Spleen (tissue), 11 donors: ENCODE data around the gene ELMO3. TPM values are rescaled to one million over a fixed set of nuclear protein-coding genes. Genes with fewer than 3 reads are reported as not detected.

Experiments
- DNase-seq: peaks from one replicate; pipeline ENCODE4 v3.0.0-alpha.2; 2020
- H3K27ac ChIP-seq, 8 donors: fragments of 200-600 bp; sonication (generic) in 7 of 8; 1 replicate in 4 of 8; 2 replicates in 4 of 8; pipeline versions ENCODE4 v1.5.0 to v1.8.0; 2016 to 2021; ENCODE audit warnings: inconsistent platforms in 4 of 8, mild to moderate bottlenecking in 4 of 8, moderate library complexity in 1 of 8
- H3K27me3 ChIP-seq, 7 donors: fragments of 200-600 bp; sonication (generic) in 6 of 7; replicated peaks in 1 of 7; 1 replicate in 4 of 7; 2 replicates in 3 of 7; pipeline versions ENCODE4 v1.5.0 to v1.8.0; 2016 to 2021; ENCODE audit warnings: inconsistent platforms in 3 of 7, mild to moderate bottlenecking in 1 of 7
- H3K36me3 ChIP-seq, 6 donors: fragments of 200-600 bp; sonication (generic) in 5 of 6; 1 replicate in 4 of 6; 2 replicates in 2 of 6; pipeline versions ENCODE4 v1.5.0 to v1.8.0; 2016 to 2021; ENCODE audit warnings: inconsistent platforms in 2 of 6
- H3K4me1 ChIP-seq, 6 donors: fragments of 200-600 bp; sonication (generic) in 5 of 6; 1 replicate in 3 of 6; 2 replicates in 3 of 6; pipeline versions ENCODE4 v1.5.0 to v1.8.0; 2016 to 2021; ENCODE audit warnings: inconsistent platforms in 3 of 6
- H3K4me3 ChIP-seq, 8 donors: fragments of 200-600 bp; sonication (generic) in 7 of 8; 1 replicate in 4 of 8; 2 replicates in 4 of 8; pipeline versions ENCODE4 v1.5.0 to v1.8.0; 2016 to 2021; ENCODE audit warnings: inconsistent platforms in 4 of 8, mild to moderate bottlenecking in 4 of 8, moderate library complexity in 2 of 8
- H3K9me3 ChIP-seq, 8 donors: fragments of 200-600 bp; sonication (generic) in 7 of 8; 1 replicate in 4 of 8; 2 replicates in 4 of 8; pipeline versions ENCODE4 v1.5.0 to v1.8.0; 2016 to 2021; ENCODE audit warnings: inconsistent platforms in 4 of 8
- POLR2A ChIP-seq, 3 donors: fragments of 450-650 bp; IDR thresholded peaks; one replicate each; pipeline ENCODE4 v1.5.1; 2017; ENCODE audit warnings: antibody characterized with exemption in 3 of 3, mild to moderate bottlenecking in 1 of 3
- POLR2AphosphoS5 ChIP-seq, 3 donors: sonication (generic); formaldehyde crosslinking; IDR thresholded peaks; one replicate each; pipeline ENCODE4 v1.5.1; 2017; ENCODE audit warnings: antibody characterized with exemption in 3 of 3
- WGBS, 5 donors: extraction: QIAGEN DNeasy Blood & Tissue Kit in 3 of 5; methylation state at CpG; one replicate each; pipeline versions ENCODE4 v1.1.5 to v1.1.7; 2013 to 2018; 5-methylcytosine and 5-hydroxymethylcytosine counted together
- intact Hi-C: fragments of 100-400 bp; cut with DNase I; formaldehyde crosslinking; loops from one replicate; pipeline ENCODE4 v1.15.0; 2023; ENCODE audit warnings: low total_unique reads
- polyA plus RNA-seq, 3 donors: library from polyadenylated mRNA; stranded (reverse); fragments of 200-250 nt; gene quantifications; one replicate each; pipeline ENCODE4 v1.2.1, GENCODE V29; 2013
- total RNA-seq, 7 donors: library from RNA; depleted of rRNA in 3 of 7; stranded (reverse); fragments of >200 nt in 3 of 7; fragmentation: NEBNext Ultra II Directional in 4 of 7; extraction: Animal tissue kit (Norgen Biotek cat#: 25700) in 4 of 7; gene quantifications; one replicate each; pipeline versions ENCODE4 v1.1.0 to v1.2.1, GENCODE V29; 2016 to 2021
- TF ChIP-seq, protein P1 (sequence below), 11 experiments: fragments of 200-600 bp in 7 of 11; fragments of 450-650 bp in 4 of 11; sonication (generic) in 4 of 11; IDR thresholded peaks in 8 of 11; conservative IDR thresholded peaks in 3 of 11; 1 replicate in 7 of 11; 2 replicates in 4 of 11; pipeline versions ENCODE4 v1.4.0 to v1.8.0; 2016 to 2021; ENCODE audit warnings: antibody characterized with exemption in 11 of 11, inconsistent platforms in 4 of 11, mild to moderate bottlenecking in 1 of 11
- donor health status: healthy with polysubstance abuse.
- donor health status: DM: no; HTN: no; CAD: no; lungs with moderate emphysema.
- donor health status: DM: no; HTN: no; CAD: no.
- donor health status: Bipolar disorder and iron deficiency.
- donor health status: healthy.
- donor health status: DM: no; HTN: no; CAD: no.
- donor health status: DM: yes; HTN: yes; CAD: no.

ELMO3 gene
- total and polyA plus RNA-seq, 10 donors: 2.8 to 8.7 (median 4.0) TPM

- WGBS, 5 donors: 55 to 93% (median 69%) methylated on average over 3 to 4 of the region's 4 CpGs
- Histone ChIP-seq H3K4me1 (peaks cover 50 to 97% (median 79%) of the 10 kb centered on the region in 6 donors), H3K27me3 (no peaks in the 10 kb centered on the region), H3K4me3 (peak overlapping the region in 1 of 8 donors; percentile 10), H3K9me3 (no peaks in the 10 kb centered on the region), H3K36me3 (peaks cover 0 to 58% (median 28%) of the 10 kb centered on the region in 6 donors), H3K27ac (peak overlapping the region in 7 of 8 donors; percentile 58 to 96 (median 92))
- TF ChIP-seq POLR2AphosphoS5 (IDR thresholded peaks at IDR 0.05): peak in 2 of 3 donors; percentile 11 to 38
- TF ChIP-seq, protein P1, sequence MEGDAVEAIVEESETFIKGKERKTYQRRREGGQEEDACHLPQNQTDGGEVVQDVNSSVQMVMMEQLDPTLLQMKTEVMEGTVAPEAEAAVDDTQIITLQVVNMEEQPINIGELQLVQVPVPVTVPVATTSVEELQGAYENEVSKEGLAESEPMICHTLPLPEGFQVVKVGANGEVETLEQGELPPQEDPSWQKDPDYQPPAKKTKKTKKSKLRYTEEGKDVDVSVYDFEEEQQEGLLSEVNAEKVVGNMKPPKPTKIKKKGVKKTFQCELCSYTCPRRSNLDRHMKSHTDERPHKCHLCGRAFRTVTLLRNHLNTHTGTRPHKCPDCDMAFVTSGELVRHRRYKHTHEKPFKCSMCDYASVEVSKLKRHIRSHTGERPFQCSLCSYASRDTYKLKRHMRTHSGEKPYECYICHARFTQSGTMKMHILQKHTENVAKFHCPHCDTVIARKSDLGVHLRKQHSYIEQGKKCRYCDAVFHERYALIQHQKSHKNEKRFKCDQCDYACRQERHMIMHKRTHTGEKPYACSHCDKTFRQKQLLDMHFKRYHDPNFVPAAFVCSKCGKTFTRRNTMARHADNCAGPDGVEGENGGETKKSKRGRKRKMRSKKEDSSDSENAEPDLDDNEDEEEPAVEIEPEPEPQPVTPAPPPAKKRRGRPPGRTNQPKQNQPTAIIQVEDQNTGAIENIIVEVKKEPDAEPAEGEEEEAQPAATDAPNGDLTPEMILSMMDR (IDR thresholded peaks at IDR 0.05 in 8 of 11, conservative IDR thresholded peaks at IDR 0.05 in 3 of 11): no peak
- intact Hi-C loops: no loop called here
- DNase-seq: peak; percentile 77
Measured at GRCh38 chr16:67242138-67242730, 43.3 kb downstream of the ELMO3 start.

DNA sequence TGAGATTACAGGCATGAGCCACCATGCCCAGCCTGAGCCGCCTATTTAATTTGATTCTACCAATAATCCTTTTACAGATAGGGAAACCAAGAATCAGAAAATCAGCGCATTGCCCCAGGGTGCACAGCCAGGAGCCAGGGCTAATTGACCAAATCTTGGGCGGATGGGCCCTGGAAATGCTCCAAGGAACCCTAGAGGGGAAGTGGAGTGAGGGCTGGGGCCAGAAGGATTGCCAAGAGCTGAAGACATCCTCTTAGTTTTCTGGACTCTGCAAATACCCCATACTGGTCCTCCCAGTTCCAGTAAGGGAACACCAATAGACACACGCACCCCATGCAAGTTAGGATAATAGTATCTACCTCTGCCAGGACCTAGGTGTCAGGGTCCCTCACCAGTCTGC is 44.5 kb downstream of the ELMO3 start:
- H3K4me1 ChIP-seq: peaks cover 57 to 97% (median 85%) of the 10 kb centered on the region in 6 donors
- TF ChIP-seq, protein P1 (IDR thresholded peaks at IDR 0.05 in 8 of 11, conservative IDR thresholded peaks at IDR 0.05 in 3 of 11): no peak
- TF ChIP-seq POLR2A (IDR thresholded peaks at IDR 0.05) (no peak), POLR2AphosphoS5 (IDR thresholded peaks at IDR 0.05) (no peak)
- no peaks in the 10 kb centered on the region for H3K9me3 ChIP-seq
- peak overlapping the region; percentile 89 to 96 (median 92) for H3K27ac ChIP-seq
- H3K36me3 ChIP-seq: peaks cover 0 to 46% (median 15%) of the 10 kb centered on the region in 6 donors
- H3K4me3 ChIP-seq: peak overlapping the region in 5 of 8 donors; percentile 87 to 95 (median 93)
- H3K27me3 ChIP-seq: peaks cover 0 to 6% (median 0%) of the 10 kb centered on the region in 7 donors
- intact Hi-C loops: no loop called here
- WGBS, 5 donors: 56 to 76% (median 67%) methylated on average over 4 of the region's 4 CpGs
- DNase-seq: peak; percentile 73

- no peak for TF ChIP-seq POLR2A (IDR thresholded peaks at IDR 0.05)
- TF ChIP-seq, protein P1 (IDR thresholded peaks at IDR 0.05 in 8 of 11, conservative IDR thresholded peaks at IDR 0.05 in 3 of 11): peak in 4 of 11 experiments; percentile 9 to 30 (median 19)
- peak; percentile 47 to 83 (median 71) for TF ChIP-seq POLR2AphosphoS5 (IDR thresholded peaks at IDR 0.05)
- peak overlapping the region in 7 of 8 donors; percentile 87 to 95 (median 93) for H3K4me3 ChIP-seq
- intact Hi-C loops: no loop called here
- peaks cover 57 to 97% (median 88%) of the 10 kb centered on the region in 6 donors for H3K4me1 ChIP-seq
- H3K27ac ChIP-seq: peak overlapping the region; percentile 89 to 96 (median 92)
- peaks cover 0 to 35% (median 4%) of the 10 kb centered on the region in 6 donors for H3K36me3 ChIP-seq
- peaks cover 0 to 17% (median 7%) of the 10 kb centered on the region in 7 donors for H3K27me3 ChIP-seq
- WGBS, 5 donors: 0 to 15% (median 5%) methylated on average over 5 of the region's 5 CpGs
- DNase-seq: peak; percentile 95
- no peaks in the 10 kb centered on the region for H3K9me3 ChIP-seq
Measured at GRCh38 chr16:67244387-67245185, 45.7 kb downstream of the ELMO3 start.

GRCh38 chr16:67245186-67245585 is 46.3 kb downstream of the ELMO3 start:
- Histone ChIP-seq H3K27me3 (peaks cover 0 to 23% (median 7%) of the 10 kb centered on the region in 7 donors), H3K36me3 (peaks cover 0 to 29% (median 1%) of the 10 kb centered on the region in 6 donors), H3K9me3 (no peaks in the 10 kb centered on the region), H3K27ac (peak overlapping the region; percentile 89 to 96 (median 92)), H3K4me1 (peaks cover 56 to 97% (median 84%) of the 10 kb centered on the region in 6 donors), H3K4me3 (peak overlapping the region; percentile 65 to 95 (median 93))
- peak; percentile 74 for DNase-seq
- 31 to 48% (median 39%) methylated on average over 4 of the region's 4 CpGs for WGBS, 5 donors
- intact Hi-C loops: no loop called here
- TF ChIP-seq POLR2AphosphoS5 (IDR thresholded peaks at IDR 0.05) (no peak), POLR2A (IDR thresholded peaks at IDR 0.05) (no peak)
- TF ChIP-seq, protein P1 (IDR thresholded peaks at IDR 0.05 in 8 of 11, conservative IDR thresholded peaks at IDR 0.05 in 3 of 11): no peak
